ENCODE measurements around the gene TRMT2A.
"Not testable (repeated sequence)": the region's sequence is repeated elsewhere in the genome, so short reads cannot be mapped to it uniquely, and the experiment has no call there.

Gene TRMT2A

GRCh38 chr22:20083157-20083890 lies 33.7 kb downstream of the TRMT2A start:
- no peak for DNase-seq

GRCh38 chr22:20080776-20081654 lies 36.0 kb downstream of the TRMT2A start:
- peak; percentile 44 to 49 for DNase-seq

GRCh38 chr22:20080445-20080775 lies 36.6 kb downstream of the TRMT2A start:
- peak; percentile 79 to 84 for DNase-seq

- peak; percentile 78 to 84 for DNase-seq
These were observed 37.1 kb downstream of the TRMT2A start, which contains the start of gene DGCR8 for GRCh38 chr22:20079745-20080444. Gene DGCR8 (plus strand): TSS chr22:20080241. CDS start chr22:20085964, 5,723 bp downstream.

- DNase-seq, result no peak
These were observed 40.3 kb downstream of the TRMT2A start for GRCh38 chr22:20076627-20077172.

- DNase-seq, result no peak
These were observed 45.5 kb downstream of the TRMT2A start for GRCh38 chr22:20071524-20071972.

GRCh38 chr22:20069331-20070042 lies 47.5 kb downstream of the TRMT2A start:
- no peak for DNase-seq

GRCh38 chr22:20068640-20069039 lies 48.4 kb downstream of the TRMT2A start:
- no peak for DNase-seq

- not testable (repeated sequence) for DNase-seq
These were observed 49.7 kb downstream of the TRMT2A start for GRCh38 chr22:20067384-20067682.

GRCh38 chr22:20066617-20067383 lies 50.2 kb downstream of the TRMT2A start:
- no peak for DNase-seq

GRCh38 chr22:20065896-20066616 lies 51.0 kb downstream of the TRMT2A start:
- no peak for DNase-seq

- no peak for DNase-seq
These were observed 52.3 kb downstream of the TRMT2A start for GRCh38 chr22:20064545-20065262.

- DNase-seq, result no peak
These were observed 52.9 kb downstream of the TRMT2A start for GRCh38 chr22:20064140-20064480.

- DNase-seq, result no peak
These were observed 53.5 kb downstream of the TRMT2A start for GRCh38 chr22:20063271-20064139.

- DNase-seq, result no peak
These were observed 54.3 kb downstream of the TRMT2A start for GRCh38 chr22:20062766-20063083.

- DNase-seq, result no peak
These were observed 54.8 kb downstream of the TRMT2A start for GRCh38 chr22:20062043-20062765.
